Activated naive CD8-positive, alpha-beta T cell treated with anti-CD3 and anti-CD28 coated beads for 36 hours (primary cell): ENCODE results near the gene CHST2. TPM values are rescaled to one million over a fixed set of nuclear protein-coding genes. Genes with fewer than 3 reads are reported as not detected.

Source experiments
- DNase-seq: peaks from one replicate; pipeline ENCODE4 v3.0.0; 2021
- H3K27ac Mint-ChIP-seq: one replicate; pipeline ENCODE4 v1.8.0; 2022; ENCODE audit warnings: mild to moderate bottlenecking, moderate library complexity, mixed read lengths
- H3K27me3 Mint-ChIP-seq: one replicate; pipeline ENCODE4 v1.8.0; 2022; ENCODE audit warnings: mild to moderate bottlenecking, mixed read lengths
- H3K36me3 Mint-ChIP-seq: one replicate; pipeline ENCODE4 v1.8.0; 2021; ENCODE audit warnings: mild to moderate bottlenecking, mixed read lengths
- H3K4me1 Mint-ChIP-seq: one replicate; pipeline ENCODE4 v1.8.0; 2021; ENCODE audit warnings: mixed read lengths
- H3K4me3 Mint-ChIP-seq: one replicate; pipeline ENCODE4 v1.8.0; 2022; ENCODE audit warnings: mild to moderate bottlenecking, moderate library complexity, mixed read lengths
- H3K9me3 Mint-ChIP-seq: one replicate; pipeline ENCODE4 v1.8.0; 2022; ENCODE audit warnings: mixed read lengths
- total RNA-seq, 2 experiments: library from RNA; stranded (reverse); gene quantifications; one replicate each; pipeline ENCODE4 v1.2.3, GENCODE V29; 2021

The CHST2 gene
- total RNA-seq, 2 experiments from 2014 or later, result 12.0 to 13.2 TPM

- no peak overlapping the region for H3K4me3 Mint-ChIP-seq
- no peaks in the 10 kb centered on the region for H3K36me3 Mint-ChIP-seq
- H3K27me3 Mint-ChIP-seq, result no peaks in the 10 kb centered on the region
- H3K9me3 Mint-ChIP-seq, result no peaks in the 10 kb centered on the region
- no peak overlapping the region for H3K27ac Mint-ChIP-seq
- no peaks in the 10 kb centered on the region for H3K4me1 Mint-ChIP-seq
- no peak for DNase-seq
Observed at GRCh38 chr3:143090486-143090885, 29.1 kb upstream of the CHST2 start.

- Mint-ChIP-seq H3K36me3 (no peaks in the 10 kb centered on the region), H3K9me3 (no peaks in the 10 kb centered on the region), H3K27ac (no peak overlapping the region), H3K4me1 (no peaks in the 10 kb centered on the region), H3K4me3 (no peak overlapping the region), H3K27me3 (no peaks in the 10 kb centered on the region)
- no peak for DNase-seq
Observed at GRCh38 chr3:143090976-143091837, 28.4 kb upstream of the CHST2 start.

GRCh38 chr3:143092191-143092590 lies 27.4 kb upstream of the CHST2 start:
- Mint-ChIP-seq H3K4me1 (no peaks in the 10 kb centered on the region), H3K9me3 (no peaks in the 10 kb centered on the region), H3K4me3 (no peak overlapping the region)

GRCh38 chr3:143095813-143096212 lies 23.8 kb upstream of the CHST2 start:
- no peaks in the 10 kb centered on the region for H3K9me3 Mint-ChIP-seq
- no peaks in the 10 kb centered on the region for H3K36me3 Mint-ChIP-seq
- H3K27ac Mint-ChIP-seq, result no peak overlapping the region
- DNase-seq, result no peak
- H3K27me3 Mint-ChIP-seq, result no peaks in the 10 kb centered on the region
- no peaks in the 10 kb centered on the region for H3K4me1 Mint-ChIP-seq
- H3K4me3 Mint-ChIP-seq, result no peak overlapping the region

More at GRCh38 chr3:143092191-143092590, 27.4 kb upstream of the CHST2 start:
- Mint-ChIP-seq H3K36me3 (no peaks in the 10 kb centered on the region), H3K27me3 (no peaks in the 10 kb centered on the region), H3K27ac (no peak overlapping the region)
- no peak for DNase-seq

GRCh38 chr3:143098032-143098764 lies 21.4 kb upstream of the CHST2 start:
- H3K4me1 Mint-ChIP-seq, result no peaks in the 10 kb centered on the region
- H3K36me3 Mint-ChIP-seq, result no peaks in the 10 kb centered on the region
- H3K27ac Mint-ChIP-seq, result no peak overlapping the region
- no peak overlapping the region for H3K4me3 Mint-ChIP-seq
- peaks cover 4% of the 10 kb centered on the region for H3K27me3 Mint-ChIP-seq
- no peak for DNase-seq
- no peaks in the 10 kb centered on the region for H3K9me3 Mint-ChIP-seq

- Mint-ChIP-seq H3K36me3 (no peaks in the 10 kb centered on the region), H3K27ac (no peak overlapping the region), H3K4me3 (no peak overlapping the region), H3K27me3 (peaks cover 4% of the 10 kb centered on the region), H3K9me3 (no peaks in the 10 kb centered on the region), H3K4me1 (no peaks in the 10 kb centered on the region)
- DNase-seq, result no peak
Observed at GRCh38 chr3:143099210-143099609, 20.4 kb upstream of the CHST2 start.

- Mint-ChIP-seq H3K9me3 (peaks cover 2% of the 10 kb centered on the region), H3K27me3 (peaks cover 4% of the 10 kb centered on the region), H3K4me3 (no peak overlapping the region), H3K36me3 (peaks cover 2% of the 10 kb centered on the region), H3K4me1 (no peaks in the 10 kb centered on the region), H3K27ac (no peak overlapping the region)
- no peak for DNase-seq
Observed at GRCh38 chr3:143099690-143100089, 19.9 kb upstream of the CHST2 start.

GRCh38 chr3:143100451-143100850 lies 19.1 kb upstream of the CHST2 start:
- Mint-ChIP-seq H3K27ac (no peak overlapping the region), H3K27me3 (peaks cover 4% of the 10 kb centered on the region)

GRCh38 chr3:143101792-143102381 lies 17.7 kb upstream of the CHST2 start:
- Mint-ChIP-seq H3K36me3 (peaks cover 9% of the 10 kb centered on the region), H3K27me3 (peaks cover 4% of the 10 kb centered on the region), H3K9me3 (peaks cover 19% of the 10 kb centered on the region), H3K4me3 (no peak overlapping the region), H3K4me1 (no peaks in the 10 kb centered on the region), H3K27ac (no peak overlapping the region)
- no peak for DNase-seq

More at GRCh38 chr3:143100451-143100850, 19.1 kb upstream of the CHST2 start:
- H3K9me3 Mint-ChIP-seq, result peaks cover 9% of the 10 kb centered on the region
- H3K4me1 Mint-ChIP-seq, result no peaks in the 10 kb centered on the region
- H3K4me3 Mint-ChIP-seq, result no peak overlapping the region
- H3K36me3 Mint-ChIP-seq, result peaks cover 9% of the 10 kb centered on the region
- DNase-seq, result no peak

GRCh38 chr3:143103652-143104051 lies 15.9 kb upstream of the CHST2 start:
- H3K27me3 Mint-ChIP-seq, result peaks cover 4% of the 10 kb centered on the region
- H3K27ac Mint-ChIP-seq, result no peak overlapping the region
- no peaks in the 10 kb centered on the region for H3K4me1 Mint-ChIP-seq
- peaks cover 9% of the 10 kb centered on the region for H3K36me3 Mint-ChIP-seq
- DNase-seq, result no peak
- H3K9me3 Mint-ChIP-seq, result peaks cover 19% of the 10 kb centered on the region
- no peak overlapping the region for H3K4me3 Mint-ChIP-seq

GRCh38 chr3:143105170-143105569 lies 14.4 kb upstream of the CHST2 start:
- no peaks in the 10 kb centered on the region for H3K4me1 Mint-ChIP-seq
- H3K27ac Mint-ChIP-seq, result no peak overlapping the region
- peaks cover 9% of the 10 kb centered on the region for H3K36me3 Mint-ChIP-seq
- no peak for DNase-seq
- H3K27me3 Mint-ChIP-seq, result peaks cover 4% of the 10 kb centered on the region
- H3K9me3 Mint-ChIP-seq, result peaks cover 19% of the 10 kb centered on the region
- no peak overlapping the region for H3K4me3 Mint-ChIP-seq

- no peak for DNase-seq
- H3K27ac Mint-ChIP-seq, result no peak overlapping the region
- H3K4me3 Mint-ChIP-seq, result no peak overlapping the region
- H3K4me1 Mint-ChIP-seq, result no peaks in the 10 kb centered on the region
- peaks cover 3% of the 10 kb centered on the region for H3K27me3 Mint-ChIP-seq
- H3K9me3 Mint-ChIP-seq, result peaks cover 15% of the 10 kb centered on the region
- H3K36me3 Mint-ChIP-seq, result peaks cover 5% of the 10 kb centered on the region
Observed at GRCh38 chr3:143109861-143110260, 9.7 kb upstream of the CHST2 start.

- Mint-ChIP-seq H3K9me3 (peaks cover 11% of the 10 kb centered on the region), H3K4me1 (no peaks in the 10 kb centered on the region), H3K27ac (no peak overlapping the region), H3K27me3 (peaks cover 3% of the 10 kb centered on the region), H3K36me3 (peaks cover under 1% of the 10 kb centered on the region), H3K4me3 (no peak overlapping the region)
- DNase-seq, result no peak
Observed at GRCh38 chr3:143110371-143110770, 9.2 kb upstream of the CHST2 start.

- Mint-ChIP-seq H3K4me3 (peak overlapping the region; percentile 87), H3K9me3 (no peaks in the 10 kb centered on the region), H3K27me3 (peaks cover 3% of the 10 kb centered on the region), H3K36me3 (peaks cover 6% of the 10 kb centered on the region), H3K27ac (peak overlapping the region; percentile 75), H3K4me1 (peaks cover 23% of the 10 kb centered on the region)
- no peak for DNase-seq
Observed at GRCh38 chr3:143118630-143119008, 952 bp upstream of the CHST2 start.

GRCh38 chr3:143119974-143120715 lies 574 bp downstream of the CHST2 start:
- H3K27ac Mint-ChIP-seq, result peak overlapping the region; percentile 81
- H3K4me3 Mint-ChIP-seq, result peak overlapping the region; percentile 87

More at GRCh38 chr3:143119974-143120715, 574 bp downstream of the CHST2 start:
- peaks cover 36% of the 10 kb centered on the region for H3K4me1 Mint-ChIP-seq
- no peaks in the 10 kb centered on the region for H3K27me3 Mint-ChIP-seq
- DNase-seq, result peak; percentile 56
- H3K36me3 Mint-ChIP-seq, result peaks cover 6% of the 10 kb centered on the region
- no peaks in the 10 kb centered on the region for H3K9me3 Mint-ChIP-seq
